MCF 10A (cell line): ENCODE measurements around the gene CELSR1. TPM values are rescaled to one million over a fixed set of nuclear protein-coding genes. Genes with fewer than 3 reads are reported as not detected.

Experiments used
- BruUV-seq: library from RNA; stranded (reverse); fragments of 400-500 nt; replicated peaks from 2 replicates; lab custom pipeline; 2021; lab: Mats Ljungman, UMichigan
- CTCF ChIA-PET: fragments of 300-600 bp; sonication (Branson Sonifier 250); formaldehyde crosslinking; extraction: SDS; loops from one replicate; lab custom pipeline; 2021; ENCODE audit warnings: antibody characterized with exemption, inconsistent platforms; lab: Yijun Ruan, JAX
- POLR2A ChIA-PET: fragments of 300-600, 350-650 bp; sonication (Branson Sonifier 250); formaldehyde crosslinking; extraction: SDS; loops from one replicate; lab custom pipeline; 2020; ENCODE audit warnings: antibody characterized with exemption, inconsistent platforms; lab: Yijun Ruan, JAX
- DNase-seq: peaks from one replicate; pipeline ENCODE4 v3.0.0-alpha.2; 2018; ENCODE audit not compliant: unreplicated experiment
- H3K27ac Mint-ChIP-seq: one replicate; pipeline ENCODE4 v1.8.0; 2022; ENCODE audit warnings: mild to moderate bottlenecking, low read depth, mixed read lengths; ENCODE audit not compliant: unreplicated experiment
- H3K27me3 Mint-ChIP-seq: one replicate; pipeline ENCODE4 v1.8.0; 2022; ENCODE audit warnings: mixed read lengths; ENCODE audit not compliant: insufficient read depth, unreplicated experiment
- H3K36me3 Mint-ChIP-seq: one replicate; pipeline ENCODE4 v1.8.0; 2022; ENCODE audit warnings: mild to moderate bottlenecking, moderate library complexity, mixed read lengths; ENCODE audit not compliant: insufficient read depth, unreplicated experiment
- H3K4me1 Mint-ChIP-seq: one replicate; pipeline ENCODE4 v1.8.0; 2022; ENCODE audit warnings: mixed read lengths; ENCODE audit not compliant: insufficient read depth, unreplicated experiment
- H3K4me3 Mint-ChIP-seq: one replicate; pipeline ENCODE4 v1.8.0; 2022; ENCODE audit warnings: mild to moderate bottlenecking, moderate library complexity, mixed read lengths; ENCODE audit not compliant: unreplicated experiment
- H3K9me3 Mint-ChIP-seq: one replicate; pipeline ENCODE4 v1.8.0; 2022; ENCODE audit warnings: mixed read lengths; ENCODE audit not compliant: unreplicated experiment
- intact Hi-C: fragments of 100-400 bp; cut with micrococcal nuclease; formaldehyde crosslinking; loops from 2 replicates; pipeline ENCODE4 v1.14.1; 2022
- total RNA-seq: library from RNA; stranded (reverse); gene quantifications from 2 replicates; pipeline ENCODE4 v1.2.3, GENCODE V29; 2022
- TF ChIP-seq, protein P1 (sequence below): fragments of 200-600 bp; IDR thresholded peaks from one replicate; pipeline ENCODE4 v1.8.0; 2022; ENCODE audit warnings: antibody characterized with exemption, mild to moderate bottlenecking; ENCODE audit not compliant: unreplicated experiment

The CELSR1 gene
- total RNA-seq, 1 experiment from 2014 or later, result 49.1 TPM

DNA sequence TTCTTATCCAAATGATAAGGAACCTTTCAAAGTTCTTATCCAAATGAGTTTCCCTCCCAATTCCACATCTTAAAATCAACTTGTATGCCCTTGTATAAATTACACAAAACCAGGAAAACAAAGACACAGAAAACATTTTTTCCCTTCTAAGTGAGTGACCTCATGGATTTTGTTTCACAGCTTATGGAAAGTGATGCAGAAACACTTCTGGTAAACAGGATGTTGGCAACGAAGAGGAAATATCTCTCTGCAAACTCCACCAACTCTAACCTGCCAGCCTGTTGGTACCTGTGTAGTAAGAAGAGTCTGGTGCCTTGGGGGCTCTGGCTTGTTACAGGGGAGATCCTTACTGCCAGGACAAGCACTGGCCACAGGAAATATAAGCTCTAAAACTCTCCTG, 57.0 kb downstream of the CELSR1 start:
- Mint-ChIP-seq H3K4me3 (no peak overlapping the region), H3K27ac (no peak overlapping the region), H3K9me3 (no peaks in the 10 kb centered on the region), H3K27me3 (no peaks in the 10 kb centered on the region), H3K36me3 (peaks cover 6% of the 10 kb centered on the region), H3K4me1 (peaks cover under 1% of the 10 kb centered on the region)
- ChIA-PET POLR2A (no interaction called here), CTCF (interaction anchor here (0.6 kb wide), 1 partner anchor 1057 kb away, joined by 3 read pairs; no protein-coding TSS in a partner anchor)
- DNase-seq, result no peak
- TF ChIP-seq, protein P1, sequence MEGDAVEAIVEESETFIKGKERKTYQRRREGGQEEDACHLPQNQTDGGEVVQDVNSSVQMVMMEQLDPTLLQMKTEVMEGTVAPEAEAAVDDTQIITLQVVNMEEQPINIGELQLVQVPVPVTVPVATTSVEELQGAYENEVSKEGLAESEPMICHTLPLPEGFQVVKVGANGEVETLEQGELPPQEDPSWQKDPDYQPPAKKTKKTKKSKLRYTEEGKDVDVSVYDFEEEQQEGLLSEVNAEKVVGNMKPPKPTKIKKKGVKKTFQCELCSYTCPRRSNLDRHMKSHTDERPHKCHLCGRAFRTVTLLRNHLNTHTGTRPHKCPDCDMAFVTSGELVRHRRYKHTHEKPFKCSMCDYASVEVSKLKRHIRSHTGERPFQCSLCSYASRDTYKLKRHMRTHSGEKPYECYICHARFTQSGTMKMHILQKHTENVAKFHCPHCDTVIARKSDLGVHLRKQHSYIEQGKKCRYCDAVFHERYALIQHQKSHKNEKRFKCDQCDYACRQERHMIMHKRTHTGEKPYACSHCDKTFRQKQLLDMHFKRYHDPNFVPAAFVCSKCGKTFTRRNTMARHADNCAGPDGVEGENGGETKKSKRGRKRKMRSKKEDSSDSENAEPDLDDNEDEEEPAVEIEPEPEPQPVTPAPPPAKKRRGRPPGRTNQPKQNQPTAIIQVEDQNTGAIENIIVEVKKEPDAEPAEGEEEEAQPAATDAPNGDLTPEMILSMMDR, result no peak
- intact Hi-C loops, result no loop called here
- BruUV-seq, result no TSS peak

DNA sequence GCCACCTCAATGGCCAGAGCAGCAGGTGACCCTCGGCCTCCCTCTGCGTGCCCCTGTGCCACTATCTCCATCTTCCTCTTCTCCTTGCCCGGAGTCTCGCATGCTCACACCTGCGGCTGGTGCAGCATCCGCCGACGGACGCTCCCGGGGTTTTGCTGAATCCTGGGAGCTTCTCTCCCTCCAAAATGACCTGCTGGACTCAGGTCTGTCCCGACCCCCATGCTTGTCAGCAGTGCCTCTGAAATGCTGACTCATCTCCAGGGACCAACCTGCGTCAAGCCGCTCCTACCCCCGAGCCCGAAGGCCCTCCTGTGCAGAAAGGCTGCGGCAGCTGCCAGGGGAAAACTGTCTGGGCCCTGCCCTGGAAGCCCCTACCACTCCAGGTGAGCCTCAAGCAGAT, 58.4 kb downstream of the CELSR1 start:
- BruUV-seq, result no TSS peak

DNA sequence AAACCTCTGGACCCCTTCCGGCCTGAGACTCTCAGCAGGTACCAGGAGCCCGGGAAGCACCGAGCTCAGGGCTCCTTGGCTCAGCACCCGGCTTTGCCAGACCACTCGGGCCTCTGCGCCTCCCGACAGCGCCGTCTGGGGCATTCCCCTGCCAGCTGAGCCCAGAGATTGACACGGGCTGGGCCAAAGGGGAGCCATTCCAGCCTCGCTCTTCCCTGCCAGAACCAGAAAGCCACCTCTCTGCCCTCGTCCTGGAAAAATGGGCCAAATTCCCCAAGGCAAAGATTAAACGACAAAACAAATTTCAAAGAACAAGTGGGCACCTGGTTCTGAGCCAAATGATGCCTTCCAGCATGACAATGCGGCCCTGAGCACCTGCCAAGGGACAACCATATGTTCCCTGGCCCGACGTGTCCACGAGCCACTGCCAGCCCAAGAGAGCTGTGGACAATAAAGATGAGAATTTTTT, 59.3 kb downstream of the CELSR1 start:
- ChIA-PET POLR2A (no interaction called here), CTCF (interaction anchor here (0.5 to 0.9 kb wide), 2 partner anchors 8 to 85 kb away, joined by 3 to 5 read pairs; no protein-coding TSS in a partner anchor)
- TF ChIP-seq, protein P1, result no peak
- H3K27me3 Mint-ChIP-seq, result no peaks in the 10 kb centered on the region
- H3K36me3 Mint-ChIP-seq, result peaks cover 6% of the 10 kb centered on the region
- intact Hi-C loops, result no loop called here
- H3K27ac Mint-ChIP-seq, result no peak overlapping the region
- no peaks in the 10 kb centered on the region for H3K9me3 Mint-ChIP-seq
- DNase-seq, result no peak
- peaks cover 5% of the 10 kb centered on the region for H3K4me1 Mint-ChIP-seq
- no peak overlapping the region for H3K4me3 Mint-ChIP-seq
- BruUV-seq, result no TSS peak

More for the DNA sequence above, 58.4 kb downstream of the CELSR1 start:
- TF ChIP-seq, protein P1, result no peak
- H3K36me3 Mint-ChIP-seq, result peaks cover 6% of the 10 kb centered on the region
- peaks cover 5% of the 10 kb centered on the region for H3K4me1 Mint-ChIP-seq
- no peak for DNase-seq
- no peaks in the 10 kb centered on the region for H3K27me3 Mint-ChIP-seq
- no peak overlapping the region for H3K4me3 Mint-ChIP-seq
- intact Hi-C loops, result no loop called here
- ChIA-PET CTCF (interaction anchor here (0.5 kb wide), 1 partner anchor 64 kb away, joined by 3 read pairs; no protein-coding TSS in a partner anchor), POLR2A (no interaction called here)
- no peak overlapping the region for H3K27ac Mint-ChIP-seq
- H3K9me3 Mint-ChIP-seq, result no peaks in the 10 kb centered on the region

DNA sequence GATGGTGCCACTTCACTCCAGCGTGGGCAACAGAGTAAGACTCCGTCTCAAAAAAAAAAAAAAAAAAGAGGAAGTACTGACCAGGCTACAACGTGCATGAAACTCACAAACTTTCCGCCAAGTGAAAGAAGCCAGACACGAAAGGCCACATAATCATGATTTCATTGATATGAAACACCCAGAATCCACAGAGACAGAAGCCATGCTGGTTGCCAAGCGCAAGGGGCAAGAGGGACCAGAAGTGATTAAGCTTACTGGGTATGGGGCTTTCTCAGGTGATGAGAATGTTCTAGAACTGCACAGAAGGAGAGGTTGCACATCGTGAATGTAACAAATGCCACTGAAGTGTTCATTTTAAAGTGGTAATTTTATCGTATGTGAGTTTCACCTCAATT, 60.9 kb downstream of the CELSR1 start:
- no peak overlapping the region for H3K27ac Mint-ChIP-seq
- H3K4me3 Mint-ChIP-seq, result no peak overlapping the region
- TF ChIP-seq, protein P1, result no peak
- H3K4me1 Mint-ChIP-seq, result peaks cover 5% of the 10 kb centered on the region
- H3K9me3 Mint-ChIP-seq, result no peaks in the 10 kb centered on the region
- intact Hi-C loops, result no loop called here
- H3K36me3 Mint-ChIP-seq, result peaks cover 12% of the 10 kb centered on the region
- no peaks in the 10 kb centered on the region for H3K27me3 Mint-ChIP-seq
- CTCF ChIA-PET, result interaction anchor here (0.6 to 0.7 kb wide), 2 partner anchors 48 to 109 kb away, joined by 3 read pairs; no protein-coding TSS in a partner anchor
- no peak for DNase-seq
- BruUV-seq, result no TSS peak
- POLR2A ChIA-PET, result no interaction called here
